PC-3 (cell line): ENCODE results near the gene C12orf57. TPM values are rescaled to one million over a fixed set of nuclear protein-coding genes. Genes with fewer than 3 reads are reported as not detected.
A peak's percentile ranks its signal among the peaks of the same experiment; 100 is the strongest.

Experiments
- ATAC-seq: fragments of 200-7000 bp; cut with Tn5 transposase; 2 replicates; pipeline ENCODE4 v1.9.1; 2020; ENCODE audit warnings: mild to moderate bottlenecking, moderate library complexity
- BruUV-seq: library from RNA; stranded (reverse); fragments of 400-500 nt; replicated peaks from 2 replicates; lab custom pipeline; 2021; lab: Mats Ljungman, UMichigan
- CTCF ChIA-PET: fragments of 300-600 bp; sonication (Branson Sonifier 250); formaldehyde crosslinking; loops from one replicate; lab custom pipeline; 2022; ENCODE audit warnings: antibody characterized with exemption; lab: Charles Lee
- POLR2A ChIA-PET: fragments of 300-600 bp; sonication (Branson Sonifier 250); formaldehyde crosslinking; loops from one replicate; lab custom pipeline; 2022; ENCODE audit warnings: antibody characterized with exemption; ENCODE audit not compliant: unreplicated experiment; lab: Charles Lee
- DNase-seq: peaks from one replicate; pipeline ENCODE4 v3.0.0-alpha.2; 2015
- H2AFZ ChIP-seq: fragments of 300-600 bp; sonication (generic); 2 replicates; pipeline ENCODE4 v1.6.0; 2016; ENCODE audit warnings: antibody characterized with exemption, low read length
- H3F3A ChIP-seq: fragments of 300-600 bp; sonication (generic); one replicate; pipeline ENCODE4 v1.6.0; 2017; ENCODE audit warnings: antibody characterized with exemption, low read length, control low read depth, mild to moderate bottlenecking; ENCODE audit not compliant: unreplicated experiment
- H3K27ac ChIP-seq: fragments of 300-600 bp; sonication (generic); 2 replicates; pipeline ENCODE4 v1.5.1; 2016; ENCODE audit warnings: mild to moderate bottlenecking, low read length
- H3K27me3 ChIP-seq: fragments of 300-600 bp; sonication (generic); 2 replicates; pipeline ENCODE4 v1.6.1; 2016; ENCODE audit warnings: low read length, mixed read lengths
- H3K36me3 ChIP-seq: fragments of 300-600 bp; sonication (generic); 2 replicates; pipeline ENCODE4 v1.6.1; 2016; ENCODE audit warnings: low read depth, mixed run types, low read length, mixed read lengths
- H3K4me1 ChIP-seq: fragments of 300-600 bp; sonication (generic); 2 replicates; pipeline ENCODE4 v1.5.1; 2016; ENCODE audit warnings: low read length; ENCODE audit not compliant: insufficient read depth
- H3K4me2 ChIP-seq: fragments of 300-600 bp; sonication (generic); 2 replicates; pipeline ENCODE4 v1.6.0; 2016; ENCODE audit warnings: low read length
- H3K4me3 ChIP-seq: fragments of 300-600 bp; sonication (generic); 2 replicates; pipeline ENCODE4 v1.5.1; 2016; ENCODE audit warnings: mild to moderate bottlenecking, low read length, mixed read lengths
- H3K79me2 ChIP-seq: fragments of 300-600 bp; sonication (generic); 2 replicates; pipeline ENCODE4 v1.6.1; 2017; ENCODE audit warnings: low read length, mixed read lengths
- H3K9ac ChIP-seq: fragments of 300-600 bp; sonication (generic); 2 replicates; pipeline ENCODE4 v1.6.0; 2016; ENCODE audit warnings: mild to moderate bottlenecking, low read length
- H3K9me2 ChIP-seq: fragments of 300-600 bp; sonication (generic); replicated peaks from 2 replicates; pipeline ENCODE4 v1.6.1; 2016; ENCODE audit warnings: mixed run types, low read length, mixed read lengths
- H3K9me3 ChIP-seq: fragments of 300-600 bp; sonication (generic); 2 replicates; pipeline ENCODE4 v1.6.1; 2016; ENCODE audit warnings: low read length, mixed read lengths
- H4K20me1 ChIP-seq: fragments of 300-600 bp; sonication (generic); 2 replicates; pipeline ENCODE4 v1.6.1; 2016; ENCODE audit warnings: low read length, mixed read lengths
- CTCF ChIP-seq: fragments of 300-600 bp; sonication (generic); conservative IDR thresholded peaks from 2 replicates; pipeline ENCODE4 v1.5.1; 2017; ENCODE audit warnings: antibody characterized with exemption, low read depth, mild to moderate bottlenecking, low read length
- EZH2 ChIP-seq: fragments of 300-600 bp; sonication (generic); IDR thresholded peaks from one replicate; pipeline ENCODE4 v1.6.1; 2017; ENCODE audit warnings: antibody characterized with exemption, mild to moderate bottlenecking, low read length; ENCODE audit not compliant: unreplicated experiment
- EZH2phosphoT487 ChIP-seq: fragments of 300-600 bp; sonication (generic); IDR thresholded peaks from 2 replicates; pipeline ENCODE4 v1.6.1; 2018; ENCODE audit warnings: mild to moderate bottlenecking, antibody characterized with exemption, low read length, borderline replicate concordance
- intact Hi-C: fragments of 100-400 bp; cut with micrococcal nuclease; formaldehyde crosslinking; loops from 2 replicates; pipeline ENCODE4 v1.9.0; 2023
- total RNA-seq: library from RNA; depleted of rRNA; stranded (reverse); fragments of >200 nt; gene quantifications from 2 replicates; pipeline ENCODE4 v1.2.3, GENCODE V29; 2014

C12orf57 gene
- total RNA-seq, 1 experiment from 2014 or later: 125 TPM

GRCh38 chr12:6946920-6947374 lies 3.1 kb downstream of the C12orf57 start:
- Histone ChIP-seq H2AFZ (peak overlapping the region; percentile 71), H3K27ac (no peak overlapping the region), H3K4me3 (peak overlapping the region; percentile 72), H3K9me2 (no peaks in the 10 kb centered on the region), H3K4me2 (peak overlapping the region; percentile 96), H3K4me1 (peaks cover 18% of the 10 kb centered on the region), H3K79me2 (peaks cover 11% of the 10 kb centered on the region; the same call in 1 of the 2 replicates), H4K20me1 (no peaks in the 10 kb centered on the region), H3F3A (peaks cover 9% of the 10 kb centered on the region), H3K36me3 (no peaks in the 10 kb centered on the region), H3K9me3 (no peaks in the 10 kb centered on the region), H3K27me3 (no peaks in the 10 kb centered on the region), H3K9ac (peak overlapping the region; percentile 32; the same call in 1 of the 2 replicates)
- DNase-seq (no peak), ATAC-seq (no peak)
- CTCF ChIA-PET: interaction anchor here (0.6 to 1.1 kb wide), 3 partner anchors 9 to 107 kb away, joined by 3 to 6 read pairs (median 5); no protein-coding TSS in a partner anchor
- intact Hi-C loops: no loop called here
- no peak for TF ChIP-seq CTCF
- TF ChIP-seq EZH2phosphoT487: no peak
- no peak for TF ChIP-seq EZH2
- BruUV-seq: no TSS peak
- POLR2A ChIA-PET: no interaction called here

- no peak overlapping the region for H3K4me2 ChIP-seq
- DNase-seq (no peak), ATAC-seq (no peak)
- ChIA-PET POLR2A (no interaction called here), CTCF (no interaction called here)
- no peak overlapping the region for H3K4me3 ChIP-seq
- no peaks in the 10 kb centered on the region for H3K9me2 ChIP-seq
- peaks cover 18% of the 10 kb centered on the region for H3K4me1 ChIP-seq
- no TSS peak for BruUV-seq
- TF ChIP-seq EZH2phosphoT487 (no peak), CTCF (no peak), EZH2 (no peak)
- H3K9ac ChIP-seq: no peak overlapping the region
- no peak overlapping the region for H3K27ac ChIP-seq
- H3K79me2 ChIP-seq: peaks cover 11% of the 10 kb centered on the region; the same call in 1 of the 2 replicates
- H3K27me3 ChIP-seq: no peaks in the 10 kb centered on the region
- H2AFZ ChIP-seq: no peak overlapping the region
- no peaks in the 10 kb centered on the region for H3K9me3 ChIP-seq
- intact Hi-C loops: no loop called here
- peaks cover 9% of the 10 kb centered on the region for H3F3A ChIP-seq
- no peaks in the 10 kb centered on the region for H4K20me1 ChIP-seq
- H3K36me3 ChIP-seq: no peaks in the 10 kb centered on the region
These were observed 3.8 kb downstream of the C12orf57 start for GRCh38 chr12:6947615-6948014.

- no peak overlapping the region for H3K4me3 ChIP-seq
- DNase-seq: no peak
- ChIA-PET POLR2A (no interaction called here), CTCF (no interaction called here)
- no peak overlapping the region for H2AFZ ChIP-seq
- no peaks in the 10 kb centered on the region for H3K9me2 ChIP-seq
- ATAC-seq: no peak
- H4K20me1 ChIP-seq: no peaks in the 10 kb centered on the region
- intact Hi-C loops: no loop called here
- no peak overlapping the region for H3K27ac ChIP-seq
- H3K79me2 ChIP-seq: peaks cover 11% of the 10 kb centered on the region; the same call in 1 of the 2 replicates
- TF ChIP-seq EZH2 (no peak), EZH2phosphoT487 (no peak), CTCF (peak; percentile 20; the same call in 1 of the 2 replicates)
- BruUV-seq: no TSS peak
- H3K9me3 ChIP-seq: no peaks in the 10 kb centered on the region
- H3K27me3 ChIP-seq: no peaks in the 10 kb centered on the region
- H3K4me2 ChIP-seq: no peak overlapping the region
- H3K4me1 ChIP-seq: peaks cover 18% of the 10 kb centered on the region
- no peaks in the 10 kb centered on the region for H3K36me3 ChIP-seq
- H3K9ac ChIP-seq: no peak overlapping the region
- H3F3A ChIP-seq: peaks cover 9% of the 10 kb centered on the region
These were observed 5.2 kb downstream of the C12orf57 start for GRCh38 chr12:6948873-6949594.
